Inflammatory macrophage treated with lipopolysaccharide for 1 hour (primary cell): ENCODE measurements around the gene C1orf53.

Experiments
- DNase-seq, 2 donors: peaks; one replicate each; pipeline ENCODE4 v3.0.0-alpha.2; 2020 to 2022

C1orf53 gene

DNA sequence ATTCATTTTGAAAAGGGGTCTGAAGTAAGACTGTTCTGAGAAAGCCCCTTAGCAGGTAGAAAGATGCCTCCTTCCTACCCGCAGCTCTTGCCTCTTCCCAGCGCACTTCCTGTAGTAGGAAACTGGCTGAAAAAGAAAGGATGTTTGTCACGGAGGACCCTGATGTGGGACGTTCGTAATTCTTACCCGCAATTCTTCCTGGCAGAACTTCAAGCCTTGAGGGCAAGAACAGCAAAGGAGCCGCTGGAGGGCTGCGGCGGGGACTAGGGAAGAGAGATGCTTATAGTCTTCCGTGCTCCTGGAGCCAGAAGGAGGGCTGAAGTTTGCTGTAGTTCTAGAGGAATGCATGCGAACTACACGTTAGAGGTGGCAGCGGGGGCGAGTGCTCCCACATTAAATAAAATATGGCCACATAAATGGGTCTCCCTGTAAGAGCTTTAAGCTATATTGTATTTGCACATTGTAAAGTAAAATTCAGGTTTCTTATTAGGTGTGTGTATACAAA lies 6.3 kb downstream of the C1orf53 start:
- DNase-seq: no peak

- no peak for DNase-seq
Observed at GRCh38 chr1:197909384-197909783, 7.0 kb downstream of the C1orf53 start.

DNA sequence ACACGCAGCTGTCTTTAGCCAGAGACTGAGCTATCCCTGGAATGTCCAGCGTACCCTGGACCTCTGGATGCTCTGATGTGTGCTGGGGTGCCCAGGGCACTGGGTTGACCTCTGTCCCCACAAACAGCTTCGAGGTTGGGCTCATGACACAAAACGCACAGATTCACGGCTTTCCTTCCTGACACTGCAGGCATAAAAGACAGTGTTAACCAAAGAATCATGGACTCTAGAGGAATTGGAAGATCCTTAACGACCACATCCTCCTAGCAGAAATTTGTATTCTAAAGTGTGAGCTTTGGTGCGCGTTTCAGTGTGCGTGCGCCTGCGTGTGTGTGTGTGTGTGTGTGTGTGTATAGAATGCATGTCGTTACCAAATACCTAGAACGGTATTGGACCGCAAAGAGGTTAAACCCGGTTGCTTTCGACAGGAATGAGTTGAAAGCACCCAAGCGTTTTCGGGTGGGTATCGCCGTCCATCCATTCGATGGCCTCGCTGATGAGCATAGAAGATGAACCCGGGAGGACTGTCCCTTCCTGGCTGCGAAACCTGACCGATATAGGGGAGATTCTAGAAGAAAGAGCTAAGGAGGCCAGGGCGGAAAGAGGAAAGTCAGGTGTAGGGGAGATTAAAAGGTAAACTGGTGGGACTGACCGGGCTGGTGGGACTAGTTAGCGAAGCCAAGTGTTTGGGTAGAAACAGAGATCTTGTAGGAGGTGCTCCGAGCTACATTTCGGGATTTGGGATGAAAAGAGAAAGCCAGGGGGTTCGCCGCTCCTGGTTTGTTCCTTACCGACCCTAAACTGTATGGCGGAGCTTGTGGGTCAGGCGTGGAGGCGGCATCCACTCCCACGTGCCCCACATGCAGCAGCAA lies 7.9 kb downstream of the C1orf53 start:
- no peak for DNase-seq

DNA sequence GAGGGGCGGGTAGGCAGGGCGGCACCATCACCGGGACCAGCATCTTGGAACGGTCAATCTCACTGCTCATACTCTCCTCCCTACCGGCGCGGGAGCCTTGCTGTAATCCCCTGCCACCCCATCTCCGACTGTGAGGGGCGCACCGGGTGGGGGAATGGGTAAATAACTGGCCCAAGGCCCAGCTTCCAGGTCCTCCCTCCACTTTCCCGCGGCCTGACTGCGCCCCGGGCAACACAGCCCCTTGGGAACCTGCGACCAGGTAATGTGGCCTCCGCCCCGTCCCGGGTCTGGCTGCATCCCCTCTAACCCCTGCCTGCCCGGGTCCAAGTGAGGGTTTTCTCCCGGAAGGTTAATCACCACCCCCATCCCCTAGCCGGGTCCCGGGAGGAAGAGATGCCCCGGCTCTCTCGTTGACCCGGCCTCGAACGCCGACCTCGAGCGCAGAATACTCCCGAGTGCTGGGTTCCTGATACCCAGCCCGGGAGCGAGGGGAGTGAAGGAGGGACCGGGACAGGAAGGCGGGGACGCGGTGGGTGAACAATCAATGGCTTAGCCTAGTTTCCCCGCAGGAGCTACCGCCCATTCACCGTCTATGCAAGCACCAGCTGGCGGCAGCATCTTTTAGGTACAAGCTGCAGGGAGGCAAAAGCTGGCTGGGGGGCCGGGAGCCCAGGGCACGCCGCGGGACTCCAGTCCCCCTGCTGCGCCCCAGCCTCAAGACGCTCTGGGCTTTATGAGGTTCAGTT lies 8.9 kb downstream of the C1orf53 start:
- no peak for DNase-seq

GRCh38 chr1:197911857-197912696 lies 9.6 kb downstream of the C1orf53 start:
- no peak for DNase-seq

DNA sequence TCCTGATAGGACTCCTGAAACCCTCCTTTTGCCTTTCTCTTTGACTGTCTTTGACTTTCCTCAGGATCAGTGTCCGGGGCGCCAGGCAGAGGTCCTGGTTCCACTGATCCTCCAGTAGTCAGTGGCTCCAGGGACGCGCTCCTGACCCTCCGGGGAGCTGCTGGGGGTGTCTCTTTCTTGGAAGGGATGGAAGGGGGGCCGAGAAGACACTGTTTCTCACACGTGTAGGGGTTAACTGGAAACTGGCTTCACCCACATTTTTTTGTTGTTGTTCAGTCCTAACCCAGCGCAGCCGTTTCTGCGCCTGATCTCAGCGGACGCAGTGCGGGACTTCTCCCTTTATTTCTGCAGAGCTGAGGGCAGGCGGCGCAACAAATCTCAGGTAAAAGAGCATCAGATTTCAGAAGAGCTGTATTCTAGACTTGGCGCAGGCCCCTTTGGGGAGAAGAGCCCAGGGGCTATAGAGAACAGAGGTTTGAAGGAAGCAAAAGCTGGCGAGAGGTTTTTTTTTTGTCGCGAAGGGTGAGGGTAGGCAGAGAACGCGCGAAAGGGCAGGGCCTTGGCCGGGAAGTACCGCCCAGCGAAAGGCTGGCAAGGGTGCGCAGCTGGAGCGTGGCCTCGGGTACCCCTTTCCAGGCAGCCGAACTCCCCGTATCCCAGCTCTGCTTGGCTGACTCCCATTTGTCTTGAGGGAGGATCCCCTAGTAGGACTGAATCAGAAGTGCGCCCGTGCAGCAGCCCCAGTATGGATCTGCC lies 10.5 kb downstream of the C1orf53 start:
- DNase-seq: no peak

GRCh38 chr1:197913495-197914276 lies 11.3 kb downstream of the C1orf53 start:
- DNase-seq: no peak

- no peak for DNase-seq
Observed at GRCh38 chr1:197914510-197914909, 12.1 kb downstream of the C1orf53 start.

GRCh38 chr1:197915260-197915861 lies 12.9 kb downstream of the C1orf53 start:
- DNase-seq: no peak

DNA sequence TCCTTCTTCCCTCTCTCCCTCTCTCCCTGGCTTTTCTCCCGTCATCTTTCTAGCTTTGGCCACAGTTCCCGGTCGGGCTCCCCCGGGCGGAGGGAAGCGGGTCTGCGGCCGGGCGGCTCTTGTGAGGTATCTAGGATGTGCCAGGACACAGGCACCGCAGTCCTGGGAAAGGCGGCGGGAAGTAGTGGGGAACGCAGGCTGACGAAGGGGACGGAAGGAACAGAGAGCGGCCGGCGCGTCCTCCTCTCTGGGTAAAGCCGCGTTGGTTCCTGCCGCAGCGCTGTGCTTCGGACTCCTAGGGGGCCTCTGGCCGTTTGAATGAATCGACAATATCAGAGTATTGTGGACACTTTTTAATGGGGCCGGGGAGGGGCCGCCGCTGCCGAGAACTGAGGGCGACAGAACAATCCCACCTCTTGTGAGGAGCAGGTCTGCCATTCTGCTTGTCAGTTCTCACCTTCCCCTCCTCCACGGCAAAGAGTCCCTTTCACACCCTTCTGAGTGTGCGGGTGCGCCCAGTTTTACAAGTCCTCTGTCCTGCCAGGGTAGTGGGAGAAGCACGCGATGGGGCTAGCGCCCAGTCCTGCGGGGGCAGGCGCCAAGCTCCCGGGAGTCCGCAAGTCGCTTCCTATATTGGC lies 13.6 kb downstream of the C1orf53 start:
- DNase-seq: no peak

GRCh38 chr1:197916500-197916983 lies 14.1 kb downstream of the C1orf53 start:
- no peak for DNase-seq

- DNase-seq: no peak
Observed at GRCh38 chr1:197917805-197918651, 15.6 kb downstream of the C1orf53 start.

DNA sequence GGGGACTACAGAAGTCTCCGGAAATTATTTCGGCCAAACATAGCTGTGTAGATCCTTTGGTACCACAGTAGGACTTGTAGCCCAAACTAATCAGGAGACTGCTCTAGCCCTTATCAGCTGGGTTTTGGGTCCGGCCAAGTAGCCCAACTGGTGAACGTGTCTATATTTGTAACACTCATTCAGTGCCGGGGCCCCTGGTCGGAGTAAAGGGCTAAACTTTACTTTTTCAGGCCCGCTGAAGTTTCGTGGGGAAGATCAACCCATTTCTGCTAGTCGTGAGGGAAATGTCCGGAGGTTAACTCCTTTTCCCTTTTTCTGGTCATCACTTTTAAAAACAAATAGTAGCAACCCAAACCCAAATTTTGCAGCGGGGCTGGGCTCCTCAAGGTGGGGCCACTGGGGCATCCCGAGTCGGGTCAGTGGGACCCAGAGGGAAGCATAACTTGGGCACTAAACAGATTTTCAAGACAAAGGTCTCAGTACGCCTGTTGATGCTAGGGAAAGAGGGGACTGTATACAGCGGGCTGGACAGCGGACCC lies 16.4 kb downstream of the C1orf53 start:
- DNase-seq: no peak

DNA sequence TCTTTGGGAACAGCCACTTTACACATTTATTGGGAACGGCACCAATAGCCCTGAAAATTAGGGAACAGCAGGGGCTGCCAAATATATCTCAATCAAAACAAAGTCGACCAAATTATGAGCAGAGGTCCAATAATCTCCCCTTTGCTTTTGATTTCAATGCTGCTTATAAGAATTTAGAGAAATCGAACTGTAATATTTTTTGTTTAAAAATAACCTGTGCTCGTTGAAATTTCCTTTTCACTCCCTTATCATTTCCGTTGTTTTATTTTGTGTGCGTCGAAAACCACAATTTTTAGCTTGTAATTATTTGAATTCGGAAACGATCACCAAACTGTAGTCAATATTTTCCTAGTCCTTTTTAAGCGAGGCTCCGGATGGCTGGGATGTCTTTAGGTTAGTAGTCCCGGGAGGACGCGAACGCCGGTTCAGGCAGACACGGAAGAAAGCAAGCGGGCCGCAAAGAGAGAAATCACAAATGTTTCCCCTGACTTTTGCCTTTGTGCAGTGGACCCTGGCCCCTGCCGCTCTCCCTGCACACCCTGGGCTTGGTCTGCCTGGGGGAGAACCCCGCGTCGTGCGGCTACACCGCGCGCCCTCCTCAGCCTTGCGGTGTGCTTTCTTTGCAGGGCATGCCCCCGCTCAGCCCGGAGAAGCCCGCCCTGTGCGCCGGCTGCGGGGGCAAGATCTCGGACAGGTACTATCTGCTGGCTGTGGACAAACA lies 17.1 kb downstream of the C1orf53 start:
- no peak for DNase-seq

- no peak for DNase-seq
Observed at GRCh38 chr1:197920067-197920396, 17.6 kb downstream of the C1orf53 start.

DNA sequence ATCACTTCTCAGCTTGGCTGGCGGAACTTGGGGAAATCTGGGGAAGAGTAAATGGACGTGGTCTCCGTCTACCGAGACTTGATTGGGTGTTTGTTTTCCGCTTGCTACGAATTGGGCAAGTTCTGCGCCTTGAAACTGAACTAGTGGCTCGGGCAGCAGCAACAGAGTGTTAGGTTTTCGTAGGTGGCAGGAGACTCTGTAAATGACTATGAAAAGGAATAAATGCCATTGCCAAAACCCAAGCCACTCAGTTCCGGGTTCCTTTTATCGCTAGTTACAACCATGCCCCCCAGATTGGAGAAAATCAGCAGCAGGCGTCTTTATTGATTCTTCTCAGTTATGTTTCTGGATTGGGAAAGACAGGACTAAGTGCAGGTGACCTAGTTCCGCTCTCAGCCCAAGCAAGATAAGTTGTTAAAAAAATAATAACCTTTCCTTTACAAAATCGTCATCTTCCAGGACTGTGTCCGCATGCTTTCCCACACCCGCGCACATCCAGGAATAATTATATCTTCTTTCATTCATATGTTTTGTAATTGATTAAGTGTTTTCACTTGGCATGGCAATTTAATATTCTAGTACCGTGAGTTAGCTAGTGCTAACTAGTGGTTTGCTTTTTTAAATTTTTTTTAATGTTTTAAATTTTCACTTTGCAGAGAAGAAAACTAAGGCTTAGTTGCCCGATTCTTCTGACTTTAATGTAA lies 18.1 kb downstream of the C1orf53 start:
- DNase-seq: no peak

DNA sequence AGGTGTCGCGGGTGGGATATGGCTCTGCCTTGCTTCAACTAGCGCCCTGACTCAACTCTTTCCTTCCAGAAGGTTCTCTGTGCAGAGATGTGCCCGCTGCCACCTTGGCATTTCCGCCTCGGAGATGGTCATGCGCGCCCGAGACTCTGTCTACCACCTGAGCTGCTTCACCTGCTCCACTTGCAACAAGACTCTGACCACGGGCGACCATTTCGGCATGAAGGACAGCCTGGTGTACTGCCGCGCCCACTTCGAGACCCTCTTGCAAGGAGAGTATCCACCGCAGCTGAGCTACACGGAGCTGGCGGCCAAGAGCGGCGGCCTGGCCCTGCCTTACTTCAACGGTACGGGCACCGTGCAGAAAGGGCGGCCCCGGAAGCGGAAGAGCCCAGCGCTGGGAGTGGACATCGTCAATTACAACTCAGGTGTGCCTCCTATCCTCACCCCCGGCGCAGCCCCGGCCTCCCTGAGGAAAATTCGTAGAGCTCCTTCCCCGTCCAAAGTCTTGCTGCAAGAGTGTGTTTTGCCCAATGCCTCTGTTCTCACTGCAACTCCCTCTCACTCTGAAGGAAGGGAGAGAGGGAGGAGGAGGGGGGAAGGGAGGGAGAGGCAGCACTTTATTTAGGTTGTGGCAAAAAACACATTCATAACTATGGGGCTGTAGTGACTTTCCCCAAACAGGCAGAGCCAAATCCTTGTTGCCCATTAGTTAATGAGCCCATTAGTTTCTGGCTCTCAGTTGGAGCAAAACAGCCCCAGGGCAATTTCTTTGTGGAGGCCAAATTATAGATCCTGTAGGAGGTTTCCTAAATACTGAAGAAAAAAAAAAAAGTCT lies 19.0 kb downstream of the C1orf53 start:
- DNase-seq: no peak
